GM12875 (cell line): ENCODE results near the gene RUBCNL.
"Not testable (repeated sequence)": the region's sequence is repeated elsewhere in the genome, so short reads cannot be mapped to it uniquely, and the experiment has no call there.

Source experiments
- H3K4me3 ChIP-seq: one replicate; pipeline ENCODE4 v1.5.1; 2011; ENCODE audit warnings: low read depth, low read length, control low read depth
- TF ChIP-seq, protein P1 (sequence below): IDR thresholded peaks from 2 replicates; pipeline ENCODE4 v1.5.1; 2011; ENCODE audit warnings: low read depth, mild to moderate bottlenecking, control low read depth, inconsistent platforms, low read length, moderate library complexity, borderline replicate concordance; ENCODE audit not compliant: insufficient read depth

The RUBCNL gene

GRCh38 chr13:46374710-46375109, 12.3 kb downstream of the RUBCNL start:
- no peak overlapping the region for H3K4me3 ChIP-seq
- TF ChIP-seq, protein P1, sequence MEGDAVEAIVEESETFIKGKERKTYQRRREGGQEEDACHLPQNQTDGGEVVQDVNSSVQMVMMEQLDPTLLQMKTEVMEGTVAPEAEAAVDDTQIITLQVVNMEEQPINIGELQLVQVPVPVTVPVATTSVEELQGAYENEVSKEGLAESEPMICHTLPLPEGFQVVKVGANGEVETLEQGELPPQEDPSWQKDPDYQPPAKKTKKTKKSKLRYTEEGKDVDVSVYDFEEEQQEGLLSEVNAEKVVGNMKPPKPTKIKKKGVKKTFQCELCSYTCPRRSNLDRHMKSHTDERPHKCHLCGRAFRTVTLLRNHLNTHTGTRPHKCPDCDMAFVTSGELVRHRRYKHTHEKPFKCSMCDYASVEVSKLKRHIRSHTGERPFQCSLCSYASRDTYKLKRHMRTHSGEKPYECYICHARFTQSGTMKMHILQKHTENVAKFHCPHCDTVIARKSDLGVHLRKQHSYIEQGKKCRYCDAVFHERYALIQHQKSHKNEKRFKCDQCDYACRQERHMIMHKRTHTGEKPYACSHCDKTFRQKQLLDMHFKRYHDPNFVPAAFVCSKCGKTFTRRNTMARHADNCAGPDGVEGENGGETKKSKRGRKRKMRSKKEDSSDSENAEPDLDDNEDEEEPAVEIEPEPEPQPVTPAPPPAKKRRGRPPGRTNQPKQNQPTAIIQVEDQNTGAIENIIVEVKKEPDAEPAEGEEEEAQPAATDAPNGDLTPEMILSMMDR, result no peak

GRCh38 chr13:46373623-46374022, 13.4 kb downstream of the RUBCNL start:
- H3K4me3 ChIP-seq, result no peak overlapping the region
- TF ChIP-seq, protein P1, result no peak

- not testable (repeated sequence) for H3K4me3 ChIP-seq
Measured at GRCh38 chr13:46372938-46373337, 14.1 kb downstream of the RUBCNL start.

- TF ChIP-seq, protein P1, result no peak
Measured at GRCh38 chr13:46372071-46372470, 15.0 kb downstream of the RUBCNL start.

DNA sequence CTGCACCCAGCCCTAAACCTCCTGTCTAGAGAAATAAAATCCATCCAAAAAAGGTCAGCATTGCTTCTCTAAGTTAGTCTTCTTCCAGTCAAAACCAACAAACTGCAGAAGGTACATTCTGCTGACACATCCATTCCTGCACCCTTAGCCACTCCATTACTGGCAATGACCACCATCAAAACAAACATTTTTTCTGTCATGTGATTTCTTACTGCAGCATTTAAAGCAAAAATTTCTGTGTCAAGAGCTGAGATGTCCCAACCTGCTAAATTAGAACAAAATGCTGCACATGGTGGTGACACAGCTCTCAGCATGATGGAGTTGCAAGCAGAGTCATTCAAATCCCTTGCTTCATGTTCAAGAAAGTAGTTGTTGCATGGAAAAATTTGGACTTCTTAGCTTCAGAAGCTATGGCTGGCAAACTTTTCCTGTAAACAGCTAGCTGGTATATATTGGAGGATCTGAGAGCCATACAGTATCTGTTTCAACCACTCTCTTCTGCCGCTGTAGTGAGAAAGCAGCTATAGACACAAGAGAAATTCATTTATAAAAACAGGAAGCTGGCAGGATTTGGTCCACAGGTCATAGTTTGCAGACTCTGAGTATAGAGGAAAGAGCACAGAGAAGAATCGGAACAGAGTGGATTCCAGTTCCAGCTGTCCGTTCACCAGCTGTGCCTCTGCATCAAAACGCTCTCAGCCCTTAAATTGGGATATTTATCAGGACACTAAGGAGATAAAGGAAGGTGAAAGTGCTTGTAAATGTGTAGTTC, 17.4 kb downstream of the RUBCNL start:
- no peak overlapping the region for H3K4me3 ChIP-seq
- TF ChIP-seq, protein P1, result no peak

More at GRCh38 chr13:46372071-46372470, 15.0 kb downstream of the RUBCNL start:
- H3K4me3 ChIP-seq, result no peak overlapping the region

GRCh38 chr13:46367617-46368327, 19.3 kb downstream of the RUBCNL start:
- H3K4me3 ChIP-seq, result no peak overlapping the region
- TF ChIP-seq, protein P1, result no peak

GRCh38 chr13:46361276-46361934, 25.6 kb downstream of the RUBCNL start:
- TF ChIP-seq, protein P1, result no peak
- H3K4me3 ChIP-seq, result no peak overlapping the region
